Glutamatergic neuron (in vitro differentiated cells): ENCODE data around the gene FRMD4A. TPM values are rescaled to one million over a fixed set of nuclear protein-coding genes. Genes with fewer than 3 reads are reported as not detected.
"Not testable (repeated sequence)": the region's sequence is repeated elsewhere in the genome, so short reads cannot be mapped to it uniquely, and the experiment has no call there.

ENCODE experiments used
- DNase-seq: peaks from one replicate; pipeline ENCODE4 v3.0.0; 2022
- H3K27ac Mint-ChIP-seq: one replicate; pipeline ENCODE4 v1.8.0; 2020; ENCODE audit warnings: mild to moderate bottlenecking, mixed read lengths, inconsistent platforms; ENCODE audit not compliant: unreplicated experiment
- H3K27me3 Mint-ChIP-seq: one replicate; pipeline ENCODE4 v1.8.0; 2020; ENCODE audit warnings: mild to moderate bottlenecking, moderate library complexity, mixed read lengths, inconsistent platforms; ENCODE audit not compliant: unreplicated experiment
- H3K36me3 Mint-ChIP-seq: one replicate; pipeline ENCODE4 v1.8.0; 2020; ENCODE audit warnings: mild to moderate bottlenecking, mixed read lengths, inconsistent platforms; ENCODE audit not compliant: unreplicated experiment
- H3K4me1 Mint-ChIP-seq: one replicate; pipeline ENCODE4 v1.8.0; 2020; ENCODE audit warnings: mild to moderate bottlenecking, low read depth, mixed read lengths, inconsistent platforms; ENCODE audit not compliant: unreplicated experiment
- H3K4me3 Mint-ChIP-seq: one replicate; pipeline ENCODE4 v1.8.0; 2020; ENCODE audit warnings: mild to moderate bottlenecking, mixed read lengths, inconsistent platforms; ENCODE audit not compliant: unreplicated experiment
- H3K9me3 Mint-ChIP-seq: one replicate; pipeline ENCODE4 v1.8.0; 2020; ENCODE audit warnings: mild to moderate bottlenecking, moderate library complexity, mixed read lengths, inconsistent platforms; ENCODE audit not compliant: unreplicated experiment
- total RNA-seq: library from RNA; stranded (reverse); fragmentation: NEBNext Ultra II Directional; extraction: Animal tissue kit (Norgen Biotek cat#: 25700); gene quantifications from one replicate; pipeline ENCODE4 v1.2.1, GENCODE V29; 2021; ENCODE audit not compliant: unreplicated experiment
- TF ChIP-seq, protein P1 (sequence below): fragments of 200-600 bp; sonication (generic); IDR thresholded peaks from one replicate; pipeline ENCODE4 v1.5.0; 2021; ENCODE audit not compliant: partially characterized antibody, unreplicated experiment

FRMD4A gene
- total RNA-seq, 1 donor from 2014 or later = 70.6 TPM

DNA sequence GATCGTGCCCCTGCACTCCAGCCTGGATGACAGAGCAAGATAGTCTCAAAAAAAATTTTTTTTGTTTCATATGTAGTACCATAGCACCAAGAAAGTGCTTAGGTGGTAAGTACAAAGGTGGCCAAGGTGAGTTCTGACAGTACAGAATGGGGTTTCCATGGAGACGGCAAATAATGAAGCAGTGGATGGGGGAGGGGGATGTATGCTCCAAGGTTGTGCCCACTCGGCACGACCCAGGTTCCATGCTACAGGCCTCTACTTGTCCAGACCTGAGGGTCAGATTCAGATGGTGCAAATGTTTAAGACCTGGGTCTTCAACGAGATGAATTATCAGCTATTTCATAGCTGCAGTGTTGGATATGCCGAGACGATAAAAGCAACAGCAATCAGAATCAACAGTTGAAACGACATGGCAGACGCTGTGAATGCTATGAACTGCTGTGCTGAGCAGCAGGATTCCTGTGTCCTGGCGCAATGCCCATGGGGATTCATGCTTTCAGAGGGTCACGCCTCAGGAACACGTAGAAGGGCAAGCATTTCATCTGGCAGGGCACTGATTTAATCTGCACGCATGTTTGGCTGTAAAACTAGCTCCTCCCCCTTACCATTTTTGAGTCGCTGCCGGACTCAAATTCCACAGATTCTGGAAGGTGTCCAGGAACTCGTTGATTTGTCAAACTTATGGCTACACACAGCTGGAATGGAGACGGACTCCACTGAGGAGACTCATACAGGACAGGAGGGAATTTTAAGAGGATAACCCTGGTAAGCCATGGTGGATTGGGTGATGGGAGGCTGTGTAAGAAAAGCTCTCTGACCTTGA is 256.5 kb downstream of the FRMD4A start:
- Mint-ChIP-seq H3K27ac (no peak overlapping the region), H3K4me3 (no peak overlapping the region), H3K27me3 (no peaks in the 10 kb centered on the region), H3K4me1 (peaks cover 23% of the 10 kb centered on the region), H3K36me3 (peaks cover 4% of the 10 kb centered on the region), H3K9me3 (peaks cover 4% of the 10 kb centered on the region)
- TF ChIP-seq, protein P1, sequence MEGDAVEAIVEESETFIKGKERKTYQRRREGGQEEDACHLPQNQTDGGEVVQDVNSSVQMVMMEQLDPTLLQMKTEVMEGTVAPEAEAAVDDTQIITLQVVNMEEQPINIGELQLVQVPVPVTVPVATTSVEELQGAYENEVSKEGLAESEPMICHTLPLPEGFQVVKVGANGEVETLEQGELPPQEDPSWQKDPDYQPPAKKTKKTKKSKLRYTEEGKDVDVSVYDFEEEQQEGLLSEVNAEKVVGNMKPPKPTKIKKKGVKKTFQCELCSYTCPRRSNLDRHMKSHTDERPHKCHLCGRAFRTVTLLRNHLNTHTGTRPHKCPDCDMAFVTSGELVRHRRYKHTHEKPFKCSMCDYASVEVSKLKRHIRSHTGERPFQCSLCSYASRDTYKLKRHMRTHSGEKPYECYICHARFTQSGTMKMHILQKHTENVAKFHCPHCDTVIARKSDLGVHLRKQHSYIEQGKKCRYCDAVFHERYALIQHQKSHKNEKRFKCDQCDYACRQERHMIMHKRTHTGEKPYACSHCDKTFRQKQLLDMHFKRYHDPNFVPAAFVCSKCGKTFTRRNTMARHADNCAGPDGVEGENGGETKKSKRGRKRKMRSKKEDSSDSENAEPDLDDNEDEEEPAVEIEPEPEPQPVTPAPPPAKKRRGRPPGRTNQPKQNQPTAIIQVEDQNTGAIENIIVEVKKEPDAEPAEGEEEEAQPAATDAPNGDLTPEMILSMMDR = no peak
- DNase-seq = no peak

DNA sequence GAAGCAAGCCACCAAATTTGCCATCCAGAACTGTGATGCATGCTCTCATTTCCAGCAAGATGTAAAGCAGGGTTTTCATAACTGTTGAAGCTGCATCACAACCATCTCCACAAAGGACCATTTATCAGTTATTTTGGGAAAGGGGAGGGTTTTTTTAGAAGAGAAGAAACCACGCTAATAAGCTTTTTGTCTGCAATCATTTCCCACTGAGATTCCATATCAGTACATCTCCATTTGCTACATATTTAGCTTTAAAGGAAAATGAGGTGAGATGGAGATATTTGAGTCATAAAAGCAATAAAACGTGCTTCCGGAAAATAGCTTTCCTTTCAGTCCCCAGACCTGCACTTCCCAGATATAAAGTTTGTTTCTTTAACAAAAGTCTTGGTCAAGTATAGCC is 258.2 kb downstream of the FRMD4A start:
- peaks cover 4% of the 10 kb centered on the region for H3K36me3 Mint-ChIP-seq

DNA sequence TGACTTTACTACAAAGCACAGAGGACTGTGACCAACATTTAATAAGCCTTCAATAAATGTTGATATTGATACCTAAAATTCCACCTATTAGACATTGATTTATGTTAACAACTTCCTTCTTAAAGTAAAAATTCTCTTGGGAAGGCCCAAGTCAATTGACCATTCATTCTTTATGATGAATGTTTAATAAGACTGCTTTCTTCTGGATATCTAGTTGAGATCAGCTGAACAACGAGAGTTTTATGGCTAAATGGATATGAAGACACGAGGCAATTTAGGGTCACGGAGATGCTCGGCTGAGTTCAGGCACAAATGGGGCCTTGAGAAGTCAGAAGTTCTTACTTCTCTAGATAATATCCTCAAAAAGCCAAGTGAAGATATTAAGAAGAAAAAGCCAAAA is 258.8 kb downstream of the FRMD4A start:
- H3K9me3 Mint-ChIP-seq = peaks cover 4% of the 10 kb centered on the region

More for the DNA sequence above, 258.2 kb downstream of the FRMD4A start:
- Mint-ChIP-seq H3K27me3 (no peaks in the 10 kb centered on the region), H3K4me1 (peaks cover 24% of the 10 kb centered on the region), H3K9me3 (peaks cover 4% of the 10 kb centered on the region), H3K4me3 (no peak overlapping the region), H3K27ac (no peak overlapping the region)
- no peak for DNase-seq
- TF ChIP-seq, protein P1 = no peak

DNA sequence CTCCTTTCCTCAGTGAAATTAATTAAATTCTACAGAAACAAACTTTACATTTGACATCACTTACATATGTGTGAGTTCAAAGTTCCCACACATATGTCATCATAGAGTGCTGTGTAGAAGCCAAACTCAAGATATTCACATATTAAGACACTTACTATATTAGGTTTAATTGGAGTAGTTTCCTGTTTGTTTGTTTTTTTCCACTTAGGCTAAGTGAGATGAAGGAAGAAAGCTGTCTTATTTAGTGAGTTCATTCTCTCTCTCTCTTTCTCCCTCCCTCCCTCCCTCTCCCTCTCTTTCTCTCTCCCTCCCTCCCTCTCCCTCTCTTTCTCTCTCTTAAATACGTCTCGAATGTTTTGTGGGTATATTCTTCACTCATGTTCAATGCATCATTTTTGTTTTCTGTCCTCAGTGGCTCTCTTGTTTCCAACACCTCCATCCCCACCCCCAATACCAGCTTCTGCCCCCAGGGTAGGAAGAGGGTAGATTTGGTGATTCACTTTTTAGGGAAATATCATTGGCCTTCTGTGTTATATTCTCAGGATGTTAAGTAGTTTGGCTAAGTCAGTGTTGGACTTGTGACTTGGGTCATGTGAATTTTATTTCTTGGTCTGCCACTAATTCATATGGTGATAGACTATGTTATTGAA is 262.0 kb downstream of the FRMD4A start:
- Mint-ChIP-seq H3K9me3 (peaks cover 4% of the 10 kb centered on the region), H3K27me3 (no peaks in the 10 kb centered on the region), H3K4me1 (peaks cover 22% of the 10 kb centered on the region), H3K36me3 (no peaks in the 10 kb centered on the region), H3K4me3 (no peak overlapping the region), H3K27ac (no peak overlapping the region)
- TF ChIP-seq, protein P1 = no peak
- DNase-seq = no peak

More for the DNA sequence above, 258.8 kb downstream of the FRMD4A start:
- Mint-ChIP-seq H3K27me3 (no peaks in the 10 kb centered on the region), H3K36me3 (peaks cover 4% of the 10 kb centered on the region), H3K4me3 (no peak overlapping the region), H3K27ac (no peak overlapping the region), H3K4me1 (peaks cover 24% of the 10 kb centered on the region)
- no peak for DNase-seq
- TF ChIP-seq, protein P1 = no peak

DNA sequence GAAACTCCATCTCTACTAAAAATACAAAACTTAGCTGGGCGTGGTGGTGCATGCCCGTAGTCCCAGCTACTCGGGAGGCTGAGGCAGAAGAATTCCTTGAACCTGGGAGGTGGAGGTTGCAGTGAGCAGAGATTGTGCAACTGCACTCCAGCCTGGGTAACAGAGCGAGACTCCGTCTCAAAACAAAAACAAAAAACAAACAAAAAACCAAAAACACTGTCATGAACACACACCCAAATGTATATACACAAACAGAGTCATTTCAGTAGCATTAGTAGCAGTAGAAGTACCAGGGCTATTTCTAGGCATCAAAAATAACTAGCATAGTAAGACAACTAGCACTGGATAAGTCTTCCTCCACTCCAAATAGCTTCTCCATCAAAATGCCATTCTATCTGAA is 263.1 kb downstream of the FRMD4A start:
- H3K27me3 Mint-ChIP-seq, H3K9me3 Mint-ChIP-seq: not testable (repeated sequence)

More for the DNA sequence above, 263.1 kb downstream of the FRMD4A start:
- H3K36me3 Mint-ChIP-seq, H3K4me3 Mint-ChIP-seq, H3K27ac Mint-ChIP-seq, DNase-seq: not testable (repeated sequence)
- H3K4me1 Mint-ChIP-seq = peaks cover 13% of the 10 kb centered on the region
